Bronchial epithelial cell (primary cell): ENCODE measurements around the gene PAEP. TPM values are rescaled to one million over a fixed set of nuclear protein-coding genes. Genes with fewer than 3 reads are reported as not detected.

ENCODE experiments used
- DNase-seq: peaks from one replicate; pipeline ENCODE4 v3.0.0-alpha.2; 2010; ENCODE audit warnings: low read depth
- FAIRE-seq: peaks from 2 replicates; lab custom pipeline; 2011; peaks lifted over from hg19 to GRCh38; lab: Jason Lieb, UNC
- H3K27me3 ChIP-seq: 2 replicates; pipeline ENCODE4 v1.5.1; 2011; ENCODE audit warnings: low read length; ENCODE audit not compliant: control insufficient read depth, insufficient read depth
- H3K36me3 ChIP-seq: 2 replicates; pipeline ENCODE4 v1.5.1; 2011; ENCODE audit warnings: low read length; ENCODE audit not compliant: control insufficient read depth, insufficient read depth
- H3K4me3 ChIP-seq: 2 replicates; pipeline ENCODE4 v1.5.1; 2011; ENCODE audit warnings: mild to moderate bottlenecking, low read depth, low read length, control low read depth
- total RNA-seq: library from RNA; depleted of rRNA; stranded (reverse); fragments of >200 nt; gene quantifications from 2 replicates; pipeline ENCODE4 v1.2.1, GENCODE V29; 2014
- TF ChIP-seq, protein P1 (sequence below): IDR thresholded peaks from 2 replicates; pipeline ENCODE4 v1.5.1; 2011; ENCODE audit warnings: mild to moderate bottlenecking, moderate library complexity, low read length, control low read depth, inconsistent platforms; ENCODE audit not compliant: insufficient read depth, severe bottlenecking

Gene PAEP
- total RNA-seq, 1 donor from 2014 or later = not detected

DNA sequence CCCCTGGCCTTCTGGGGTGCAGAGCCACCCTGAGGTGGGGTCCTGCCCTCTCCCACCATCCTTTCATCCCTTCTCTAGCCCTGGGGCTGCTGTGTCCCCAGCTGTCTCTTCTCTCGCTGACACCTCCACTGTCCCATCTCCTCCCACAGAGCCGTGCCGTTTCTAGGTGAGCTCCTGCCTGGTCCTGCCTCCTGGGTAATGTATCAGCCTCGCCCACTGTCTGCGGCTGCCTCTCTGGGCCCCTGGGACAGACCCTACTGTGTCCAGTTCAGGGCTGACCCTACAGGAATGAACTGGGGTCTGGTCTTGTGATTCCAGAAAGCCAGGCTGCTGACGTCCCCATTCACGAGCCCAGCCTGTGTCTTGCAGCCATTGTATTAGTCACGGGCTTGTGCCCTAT lies 4.1 kb downstream of the PAEP start:
- Histone ChIP-seq H3K27me3 (no peaks in the 10 kb centered on the region), H3K4me3 (no peak overlapping the region), H3K36me3 (no peaks in the 10 kb centered on the region)
- no peak for DNase-seq
- no peak for FAIRE-seq
- TF ChIP-seq, protein P1, sequence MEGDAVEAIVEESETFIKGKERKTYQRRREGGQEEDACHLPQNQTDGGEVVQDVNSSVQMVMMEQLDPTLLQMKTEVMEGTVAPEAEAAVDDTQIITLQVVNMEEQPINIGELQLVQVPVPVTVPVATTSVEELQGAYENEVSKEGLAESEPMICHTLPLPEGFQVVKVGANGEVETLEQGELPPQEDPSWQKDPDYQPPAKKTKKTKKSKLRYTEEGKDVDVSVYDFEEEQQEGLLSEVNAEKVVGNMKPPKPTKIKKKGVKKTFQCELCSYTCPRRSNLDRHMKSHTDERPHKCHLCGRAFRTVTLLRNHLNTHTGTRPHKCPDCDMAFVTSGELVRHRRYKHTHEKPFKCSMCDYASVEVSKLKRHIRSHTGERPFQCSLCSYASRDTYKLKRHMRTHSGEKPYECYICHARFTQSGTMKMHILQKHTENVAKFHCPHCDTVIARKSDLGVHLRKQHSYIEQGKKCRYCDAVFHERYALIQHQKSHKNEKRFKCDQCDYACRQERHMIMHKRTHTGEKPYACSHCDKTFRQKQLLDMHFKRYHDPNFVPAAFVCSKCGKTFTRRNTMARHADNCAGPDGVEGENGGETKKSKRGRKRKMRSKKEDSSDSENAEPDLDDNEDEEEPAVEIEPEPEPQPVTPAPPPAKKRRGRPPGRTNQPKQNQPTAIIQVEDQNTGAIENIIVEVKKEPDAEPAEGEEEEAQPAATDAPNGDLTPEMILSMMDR = no peak

DNA sequence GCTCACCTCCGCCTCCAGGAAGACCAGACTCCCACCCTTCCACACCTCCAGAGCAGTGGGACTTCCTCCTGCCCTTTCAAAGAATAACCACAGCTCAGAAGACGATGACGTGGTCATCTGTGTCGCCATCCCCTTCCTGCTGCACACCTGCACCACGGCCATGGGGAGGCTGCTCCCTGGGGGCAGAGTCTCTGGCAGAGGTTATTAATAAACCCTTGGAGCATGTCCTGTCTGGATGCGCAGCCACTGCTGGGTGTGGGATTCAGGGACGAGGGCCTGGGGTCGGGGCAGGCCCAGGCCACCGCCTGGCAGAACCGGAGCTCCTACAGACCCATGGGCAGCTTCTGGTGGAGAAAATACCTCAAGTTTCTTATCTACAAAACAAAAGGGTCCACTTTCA lies 5.0 kb downstream of the PAEP start:
- no peak for FAIRE-seq
- Histone ChIP-seq H3K27me3 (no peaks in the 10 kb centered on the region), H3K4me3 (no peak overlapping the region), H3K36me3 (no peaks in the 10 kb centered on the region)
- DNase-seq = no peak
- TF ChIP-seq, protein P1 = no peak

GRCh38 chr9:135567311-135567710 lies 5.8 kb downstream of the PAEP start:
- TF ChIP-seq, protein P1 = no peak
- Histone ChIP-seq H3K36me3 (no peaks in the 10 kb centered on the region), H3K4me3 (no peak overlapping the region), H3K27me3 (no peaks in the 10 kb centered on the region)
- FAIRE-seq (no peak), DNase-seq (no peak)

DNA sequence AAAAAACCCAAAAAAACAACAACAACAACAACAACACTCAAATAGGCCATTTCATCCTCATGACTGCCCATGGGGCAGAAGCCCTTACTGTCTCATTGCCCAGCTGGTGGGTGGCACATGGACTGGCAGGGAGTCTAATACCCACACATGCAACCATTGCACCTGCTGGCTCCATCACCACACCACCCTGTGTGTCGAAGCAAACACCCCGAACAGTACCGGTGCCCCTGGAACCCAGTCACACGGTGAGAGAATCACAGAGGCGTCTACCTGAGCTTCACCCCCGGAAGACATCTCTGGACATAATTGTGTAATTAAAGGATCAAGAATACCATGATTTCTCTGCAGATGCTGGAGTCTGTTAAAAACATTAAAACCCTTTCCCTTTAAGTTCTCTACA lies 6.5 kb downstream of the PAEP start:
- FAIRE-seq = no peak
- TF ChIP-seq, protein P1 = no peak
- H3K36me3 ChIP-seq = no peaks in the 10 kb centered on the region
- no peaks in the 10 kb centered on the region for H3K27me3 ChIP-seq
- H3K4me3 ChIP-seq = no peak overlapping the region
- DNase-seq = no peak

- TF ChIP-seq, protein P1 = no peak
- H3K36me3 ChIP-seq = no peaks in the 10 kb centered on the region
- no peak overlapping the region for H3K4me3 ChIP-seq
- DNase-seq = no peak
- H3K27me3 ChIP-seq = no peaks in the 10 kb centered on the region
- no peak for FAIRE-seq
Measured at GRCh38 chr9:135570456-135570855, 8.9 kb downstream of the PAEP start.

GRCh38 chr9:135572233-135572632 lies 10.7 kb downstream of the PAEP start:
- no peak overlapping the region for H3K4me3 ChIP-seq
- no peaks in the 10 kb centered on the region for H3K36me3 ChIP-seq
- no peak for DNase-seq
- no peak for FAIRE-seq
- no peaks in the 10 kb centered on the region for H3K27me3 ChIP-seq
- TF ChIP-seq, protein P1 = no peak
